Measurements from ENCODE around the gene FZD4.
"Not testable (repeated sequence)": the region's sequence is repeated elsewhere in the genome, so short reads cannot be mapped to it uniquely, and the experiment has no call there.

FZD4 gene

DNA sequence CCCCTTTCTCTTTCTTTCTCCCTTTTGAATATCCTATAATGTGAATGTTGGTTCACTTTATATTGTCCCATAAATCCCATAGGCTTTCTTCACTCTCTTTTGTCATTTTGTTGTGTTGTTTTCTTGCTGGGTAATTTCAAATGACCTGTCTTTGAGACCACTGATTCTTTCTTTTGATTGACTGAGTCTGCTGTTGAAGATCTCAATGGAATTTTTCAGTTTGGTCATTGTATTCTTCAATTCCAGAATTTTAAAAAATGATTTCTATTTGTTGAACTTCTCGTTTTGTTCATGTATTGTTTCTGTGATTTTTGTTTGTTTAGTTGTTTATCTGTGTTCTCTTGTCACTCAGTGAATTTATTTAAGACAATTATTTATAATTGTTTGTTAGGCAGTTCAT, 17.5 kb upstream of the FZD4 start:
- no peak for DNase-seq

DNA sequence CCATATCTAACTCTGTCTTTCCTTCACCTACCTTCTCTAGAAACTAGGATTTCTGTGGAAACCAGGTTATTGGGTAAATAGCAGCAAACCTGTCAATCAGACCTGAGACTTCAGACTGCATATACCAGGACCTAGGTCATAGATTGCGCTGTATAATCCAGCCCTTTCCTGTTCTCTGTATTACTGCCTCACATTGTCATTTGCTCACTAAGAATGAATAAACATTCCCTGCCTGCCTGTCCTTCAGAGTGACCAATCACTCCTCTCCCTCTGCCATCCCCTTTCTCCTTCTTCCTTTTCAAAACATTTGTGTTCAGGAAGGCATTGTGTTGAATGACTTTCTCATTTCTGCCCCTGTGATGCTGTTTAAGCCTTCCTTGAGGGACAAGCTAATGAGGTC, 14.1 kb upstream of the FZD4 start:
- no peak for DNase-seq

DNA sequence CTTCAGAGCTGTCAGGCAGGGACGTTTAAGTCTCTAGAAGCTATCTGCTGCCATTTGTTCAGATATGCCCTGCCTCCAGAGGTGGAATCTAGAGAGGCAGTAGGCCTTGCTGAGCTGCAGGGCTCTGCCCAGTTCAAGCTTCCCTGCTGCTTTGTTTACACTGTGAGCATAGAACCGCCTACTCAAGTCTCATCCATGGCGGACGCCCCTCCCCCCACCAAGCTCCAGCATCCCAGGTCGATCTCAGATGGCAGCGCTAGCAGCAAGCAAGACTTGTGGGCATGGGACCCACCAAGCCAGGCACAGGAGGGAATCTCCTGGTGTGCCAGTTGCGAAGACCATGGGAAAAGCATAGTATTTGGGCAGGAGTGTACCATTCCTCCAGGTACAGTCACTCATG, 12.4 kb upstream of the FZD4 start:
- not testable (repeated sequence) for DNase-seq

DNA sequence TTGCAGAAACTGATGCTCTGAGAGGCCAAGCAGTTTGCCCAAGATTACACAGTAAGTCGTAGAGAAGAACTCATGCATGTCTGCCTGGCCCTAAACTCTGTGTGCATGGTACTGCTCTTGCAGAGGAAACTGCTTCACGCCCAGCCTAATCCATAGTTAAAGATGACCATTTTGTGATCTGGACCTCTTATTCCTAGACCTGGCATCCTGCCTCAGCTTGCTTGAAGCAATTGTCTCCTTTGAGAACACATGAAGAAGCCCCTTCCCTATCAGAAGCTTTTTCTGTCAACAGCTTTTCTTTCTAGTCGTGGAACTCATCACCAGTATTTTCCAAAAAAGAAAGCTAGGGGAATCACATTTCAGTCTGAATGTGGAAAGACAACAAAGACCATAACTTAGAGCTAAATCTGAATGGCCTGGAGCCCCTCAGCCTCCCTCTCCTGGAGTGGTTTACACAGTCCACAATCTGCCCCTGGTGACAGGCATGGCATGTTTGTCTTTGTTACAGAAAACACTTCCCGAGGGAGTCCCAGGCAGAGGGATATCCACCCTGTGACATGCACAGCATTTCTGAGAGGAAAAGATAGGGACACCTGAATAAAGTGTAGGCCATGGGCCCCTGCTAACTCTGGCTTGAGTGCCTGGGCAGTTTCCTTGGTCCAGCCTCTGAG, 2.9 kb upstream of the FZD4 start:
- DNase-seq, result no peak

DNA sequence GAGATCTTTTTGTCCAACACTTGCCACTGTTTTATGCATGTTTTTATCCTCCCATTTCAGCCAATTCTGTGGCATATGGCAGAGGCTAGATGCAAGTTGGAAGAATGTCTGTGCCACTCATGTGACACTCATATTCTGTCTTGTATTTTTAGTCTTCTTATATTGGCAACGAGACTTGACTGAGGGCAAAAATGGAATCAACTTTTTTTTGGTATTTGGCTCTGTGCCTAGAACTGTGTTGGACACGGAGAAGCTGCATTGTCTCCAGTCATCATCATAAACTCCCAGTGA, 1.7 kb upstream of the FZD4 start:
- DNase-seq, result no peak

DNA sequence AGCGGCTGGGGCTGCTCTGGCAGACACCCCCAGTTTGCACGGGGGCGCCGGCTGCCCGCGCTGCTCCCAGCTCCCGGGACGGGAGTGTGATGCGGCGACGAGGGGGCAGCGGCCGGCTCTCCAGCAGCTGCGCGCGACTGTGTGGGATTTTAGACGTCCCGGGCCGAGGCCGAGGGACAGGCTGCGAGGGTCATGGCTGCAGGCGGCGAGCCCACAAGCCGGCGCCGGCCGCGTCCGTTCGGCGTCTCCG, 159 bp downstream of the FZD4 start:
- DNase-seq, result no peak

DNA sequence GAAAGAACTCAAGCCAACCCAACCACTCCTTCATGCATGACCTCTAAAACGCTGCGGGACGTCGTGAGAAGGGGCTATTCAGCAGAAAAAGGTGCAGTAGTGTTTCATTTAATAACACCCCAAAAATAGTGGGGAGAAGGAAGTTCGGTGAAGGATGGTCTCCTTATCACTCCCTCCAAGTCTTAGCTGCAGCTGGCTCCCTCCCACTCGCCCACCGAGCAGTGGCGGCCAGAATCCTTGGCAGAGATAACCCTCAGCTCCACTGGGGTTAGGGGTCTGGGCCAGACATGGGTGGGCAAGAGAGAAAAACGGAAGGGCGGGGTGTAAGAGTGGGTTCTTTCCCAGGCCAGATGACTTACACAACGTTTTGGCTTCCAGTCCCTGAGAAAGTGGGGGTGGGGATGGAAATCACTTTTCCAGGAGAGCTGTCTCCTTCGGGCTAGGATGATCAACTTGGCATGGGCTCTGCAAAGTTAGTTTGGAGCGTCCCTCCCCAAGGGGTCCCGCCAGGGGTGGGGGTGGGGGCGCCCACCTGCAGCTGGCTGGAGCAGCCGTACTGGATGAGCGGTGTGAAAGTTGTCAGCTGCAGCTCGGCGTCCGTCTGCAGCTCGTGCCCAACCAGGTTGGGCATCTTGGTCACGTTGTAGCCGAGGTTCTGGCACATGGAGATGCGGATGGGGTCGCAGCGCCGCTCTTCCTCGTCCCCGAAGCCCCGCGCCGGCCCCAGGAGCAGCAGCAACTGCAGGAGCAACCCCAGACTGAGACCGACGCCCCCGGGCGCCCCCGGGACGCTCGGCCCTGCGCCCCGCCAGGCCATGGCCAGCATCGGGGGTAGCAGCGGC, 705 bp downstream of the FZD4 start:
- no peak for DNase-seq

DNA sequence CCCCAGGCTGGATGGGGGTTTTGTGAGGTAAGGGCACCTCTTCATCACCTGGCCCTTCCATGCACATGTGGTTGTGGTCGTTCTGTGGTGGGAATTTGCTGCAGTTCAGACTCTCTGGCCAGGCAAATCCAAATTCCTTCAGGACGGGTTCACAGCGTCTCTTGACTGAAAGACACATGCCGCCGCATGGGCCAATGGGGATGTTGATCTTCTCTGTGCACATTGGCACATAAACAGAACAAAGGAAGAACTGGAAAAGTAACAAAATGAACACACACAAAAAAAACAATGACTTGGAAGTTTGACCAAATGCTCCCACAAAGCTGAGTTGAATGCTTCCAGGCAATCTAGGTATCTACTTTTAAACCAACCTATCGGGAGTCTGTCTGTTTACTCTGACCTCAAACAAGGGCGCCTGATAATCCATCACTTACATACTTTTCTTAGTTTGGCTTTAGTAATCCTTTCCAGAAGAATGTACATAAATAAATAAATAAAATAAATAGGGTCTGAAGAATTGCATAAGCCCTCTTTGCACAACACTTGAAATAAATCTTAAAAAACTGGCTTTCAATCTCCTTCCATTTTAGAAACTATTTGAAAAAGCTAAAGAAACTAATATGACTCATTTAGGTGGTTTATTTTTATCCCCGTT, 2.8 kb downstream of the FZD4 start:
- DNase-seq, result no peak

DNA sequence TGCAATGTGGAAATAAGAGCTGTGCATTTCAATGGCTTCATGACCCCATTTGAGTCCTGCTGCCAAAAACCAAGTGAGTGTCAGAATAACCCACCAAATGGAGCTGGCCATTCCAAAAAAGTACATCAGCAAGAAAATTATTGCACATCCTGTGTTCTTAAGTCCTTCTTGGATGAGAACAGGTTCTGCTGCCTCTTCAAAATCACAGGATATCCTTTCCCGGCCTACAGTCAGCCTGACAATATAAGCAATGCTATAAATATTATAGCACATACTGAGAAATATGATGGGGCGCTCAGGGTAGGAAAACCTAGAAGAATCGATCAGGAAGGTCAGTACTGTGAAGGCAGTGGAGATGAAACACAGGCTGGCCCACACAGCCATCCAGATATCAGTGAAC, 3.5 kb downstream of the FZD4 start:
- no peak for DNase-seq

DNA sequence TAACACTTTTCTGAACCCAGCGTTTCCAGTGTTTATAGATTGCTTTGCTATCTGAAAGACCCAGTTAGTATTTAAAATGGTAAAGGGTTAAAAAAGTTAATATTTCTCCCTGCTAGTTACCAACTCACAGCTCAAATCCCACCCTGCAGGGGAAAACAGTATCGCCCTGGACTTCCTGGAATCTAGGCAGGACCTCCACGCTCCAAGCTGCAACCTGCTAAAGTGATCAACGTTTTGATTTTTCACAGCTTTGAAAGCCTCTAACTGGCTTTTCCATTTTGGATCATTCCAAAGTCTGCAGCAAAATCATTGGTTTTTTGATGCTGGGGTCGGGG, 4.6 kb downstream of the FZD4 start:
- no peak for DNase-seq

DNA sequence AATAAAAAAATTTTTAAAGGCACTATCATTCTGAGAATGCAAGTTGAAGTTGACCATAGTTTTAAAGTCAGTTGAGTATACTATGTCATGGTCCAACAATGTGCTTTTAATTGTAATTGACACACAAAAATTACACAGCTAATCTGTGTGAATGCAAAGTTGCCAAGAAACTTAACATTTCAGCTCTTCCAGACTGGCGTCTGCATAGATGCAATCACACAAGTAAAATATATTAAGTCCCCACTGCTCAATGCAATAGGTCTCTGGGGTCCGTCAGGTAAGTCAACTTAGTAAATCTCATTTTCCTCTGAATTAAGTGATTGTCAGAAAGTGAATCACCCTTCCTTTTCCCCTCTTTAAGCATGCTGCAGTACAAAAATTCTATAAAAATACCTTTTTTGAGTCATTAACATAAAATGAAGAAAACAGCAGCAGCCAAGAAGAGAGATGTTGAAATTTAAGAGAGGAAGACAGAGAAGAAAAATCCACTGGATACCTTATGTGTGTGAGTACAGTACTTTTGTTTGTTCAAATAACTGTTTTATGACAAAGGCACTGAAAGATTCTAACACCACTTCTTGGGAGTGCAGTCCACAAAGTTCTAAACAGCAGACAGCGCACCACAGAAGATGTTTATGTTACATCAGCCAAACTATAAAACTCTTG, 5.1 kb downstream of the FZD4 start:
- DNase-seq, result no peak

DNA sequence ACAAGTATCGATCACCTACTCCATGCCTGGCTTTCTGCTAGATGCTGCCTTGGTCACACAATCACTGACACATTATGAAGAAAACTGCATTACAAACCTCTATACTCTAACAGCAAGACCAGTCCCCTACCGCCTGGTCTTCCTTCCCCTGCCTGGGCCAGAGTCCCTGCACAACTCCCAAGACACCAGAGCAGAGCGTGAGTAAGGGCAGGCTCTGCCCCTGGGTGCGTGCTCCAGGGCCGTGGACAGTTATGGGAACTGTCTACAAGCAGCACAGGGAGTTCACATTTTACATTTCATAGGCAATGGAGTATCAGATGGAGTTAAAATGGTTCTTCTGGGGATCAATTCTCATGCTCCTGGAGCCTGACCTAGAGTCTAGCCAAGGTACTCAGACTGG, 6.5 kb downstream of the FZD4 start:
- DNase-seq, result no peak

DNA sequence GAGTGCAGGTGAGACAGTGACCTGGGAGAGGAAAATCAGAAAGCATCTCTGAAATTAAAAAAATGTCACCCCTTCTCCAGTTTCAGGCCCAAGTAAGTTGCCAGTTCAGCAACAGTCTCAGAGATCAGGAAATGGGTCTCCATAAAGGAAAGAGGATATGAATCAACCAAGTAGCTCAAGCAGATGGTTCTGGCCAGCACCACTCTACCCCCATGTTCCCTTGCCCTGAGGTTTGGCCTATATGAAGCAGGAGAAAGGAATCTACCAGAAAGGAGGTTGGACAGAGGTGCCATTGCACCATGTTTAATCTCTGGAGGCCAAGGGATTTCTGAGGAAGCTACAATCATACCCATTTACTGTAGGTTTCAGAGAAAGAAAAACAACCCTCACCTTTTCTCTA, 7.7 kb downstream of the FZD4 start:
- DNase-seq, result no peak

DNA sequence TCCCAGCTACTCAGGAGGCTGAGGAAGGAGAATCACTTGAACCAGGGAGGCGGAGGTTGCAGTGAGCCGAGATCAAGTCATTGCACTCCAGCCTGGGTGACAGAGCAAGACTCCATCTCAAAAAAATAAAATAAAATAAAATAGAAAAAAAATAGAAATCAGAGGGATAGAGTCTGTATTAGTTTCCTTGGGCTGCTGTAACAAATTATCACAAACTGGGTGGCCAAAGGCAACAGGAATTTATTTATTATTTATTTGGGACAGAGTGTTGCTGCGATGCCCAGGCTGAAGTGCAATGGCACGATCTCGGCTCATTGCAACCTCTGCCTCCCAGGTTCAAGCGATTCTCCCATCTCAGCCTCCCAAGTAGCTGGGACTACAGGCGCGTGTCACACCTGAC, 11.7 kb downstream of the FZD4 start:
- not testable (repeated sequence) for DNase-seq

DNA sequence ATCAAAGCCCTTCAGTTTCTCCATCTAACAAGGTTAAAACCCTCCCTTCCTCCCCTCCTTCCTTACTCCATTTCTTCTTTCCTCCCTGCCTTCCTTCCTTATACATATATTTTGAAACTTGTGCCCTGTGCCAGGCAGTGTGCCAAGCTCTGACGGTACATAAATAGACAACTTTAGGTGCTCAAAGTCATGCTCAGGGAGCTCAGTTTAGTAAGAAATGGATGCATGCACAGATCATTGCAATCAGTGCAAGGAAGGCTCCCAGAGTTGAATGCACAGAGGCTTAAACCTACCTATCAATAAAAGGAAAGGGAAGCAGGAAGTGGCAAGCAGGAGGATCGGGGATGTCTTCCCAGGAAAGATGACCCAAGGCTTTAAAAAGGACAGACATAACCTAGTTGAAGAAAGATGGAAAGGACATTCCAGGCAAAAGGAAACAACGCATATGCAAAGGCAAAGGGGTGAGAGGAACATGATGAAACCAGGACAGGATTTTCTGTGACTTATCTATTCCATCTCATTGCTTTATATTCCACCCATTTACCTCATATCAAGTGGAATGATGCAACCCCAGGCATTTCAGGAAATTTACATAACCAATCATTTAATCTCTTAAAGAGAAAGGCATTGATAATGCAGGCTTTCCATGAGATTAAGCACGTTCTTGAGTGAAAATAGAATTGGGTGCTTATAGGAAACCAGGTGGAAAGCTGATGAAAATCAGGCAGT, 13.2 kb downstream of the FZD4 start:
- DNase-seq, result no peak

DNA sequence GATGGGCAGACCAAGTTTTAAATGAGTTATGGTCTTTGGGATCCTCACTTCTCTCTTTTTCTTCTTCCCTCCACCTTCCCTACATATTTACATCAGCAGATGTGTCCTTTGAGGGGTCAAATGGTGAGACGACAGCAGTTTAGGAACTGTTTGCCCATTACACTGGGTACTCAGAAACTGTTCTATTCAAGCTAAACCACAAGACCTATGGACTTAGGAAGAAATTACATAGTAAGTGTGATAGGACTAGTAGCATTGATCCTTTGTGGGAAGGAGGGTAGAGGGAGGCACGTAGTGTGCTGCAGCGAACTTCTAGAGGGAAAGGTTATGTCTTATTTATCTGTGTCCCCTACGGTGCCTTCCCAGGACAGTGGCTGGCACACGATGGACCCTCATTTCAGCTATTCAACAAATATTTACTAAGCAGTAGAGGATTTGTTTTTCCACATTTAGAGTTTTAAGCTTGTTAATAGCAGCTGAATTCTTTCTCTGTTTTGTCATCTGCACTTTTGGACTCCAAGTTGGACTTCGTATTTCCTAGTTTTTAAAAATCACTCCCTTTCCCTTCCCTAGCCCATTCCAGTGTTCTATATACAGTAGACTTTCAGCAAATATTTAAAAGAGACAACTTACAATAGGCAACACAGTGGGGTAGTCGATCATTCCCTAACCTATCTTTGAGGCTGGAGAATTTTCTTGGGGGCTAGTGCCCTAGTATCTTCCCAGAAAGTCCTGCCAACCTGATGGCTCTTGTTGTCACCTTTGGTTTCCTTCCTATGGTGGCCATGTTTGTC, 13.9 kb downstream of the FZD4 start:
- DNase-seq, result no peak

DNA sequence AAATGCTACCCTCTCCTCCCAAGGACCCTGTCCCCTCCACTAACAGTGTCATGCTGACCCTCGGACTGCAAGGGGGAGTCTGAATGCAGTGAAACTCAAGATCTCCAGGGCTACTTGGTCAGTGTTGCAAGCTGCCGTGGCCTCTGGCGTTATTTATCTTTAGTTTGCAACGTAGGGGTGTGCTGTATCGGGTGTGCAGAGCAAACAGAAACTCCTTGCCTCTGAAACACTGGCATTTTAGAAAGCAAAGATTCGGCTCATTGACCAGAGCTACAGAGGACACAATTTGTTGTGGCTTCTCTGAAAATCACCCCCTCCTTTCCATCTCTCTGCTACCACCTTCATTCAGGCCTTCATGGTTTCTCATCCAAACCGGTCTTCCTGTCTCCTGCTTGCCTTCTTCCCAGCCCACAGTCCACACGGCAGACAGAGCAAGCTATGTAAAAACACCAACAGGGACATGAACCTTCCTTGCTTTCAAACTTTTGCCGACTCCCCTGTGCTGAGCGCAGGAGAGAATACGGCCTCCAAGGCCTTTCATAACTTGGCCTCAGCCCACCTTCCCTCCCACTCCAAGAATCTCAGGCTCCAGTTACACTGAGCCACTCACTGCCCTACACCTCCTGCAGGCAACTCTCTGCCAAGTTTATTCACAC, 14.9 kb downstream of the FZD4 start:
- no peak for DNase-seq

DNA sequence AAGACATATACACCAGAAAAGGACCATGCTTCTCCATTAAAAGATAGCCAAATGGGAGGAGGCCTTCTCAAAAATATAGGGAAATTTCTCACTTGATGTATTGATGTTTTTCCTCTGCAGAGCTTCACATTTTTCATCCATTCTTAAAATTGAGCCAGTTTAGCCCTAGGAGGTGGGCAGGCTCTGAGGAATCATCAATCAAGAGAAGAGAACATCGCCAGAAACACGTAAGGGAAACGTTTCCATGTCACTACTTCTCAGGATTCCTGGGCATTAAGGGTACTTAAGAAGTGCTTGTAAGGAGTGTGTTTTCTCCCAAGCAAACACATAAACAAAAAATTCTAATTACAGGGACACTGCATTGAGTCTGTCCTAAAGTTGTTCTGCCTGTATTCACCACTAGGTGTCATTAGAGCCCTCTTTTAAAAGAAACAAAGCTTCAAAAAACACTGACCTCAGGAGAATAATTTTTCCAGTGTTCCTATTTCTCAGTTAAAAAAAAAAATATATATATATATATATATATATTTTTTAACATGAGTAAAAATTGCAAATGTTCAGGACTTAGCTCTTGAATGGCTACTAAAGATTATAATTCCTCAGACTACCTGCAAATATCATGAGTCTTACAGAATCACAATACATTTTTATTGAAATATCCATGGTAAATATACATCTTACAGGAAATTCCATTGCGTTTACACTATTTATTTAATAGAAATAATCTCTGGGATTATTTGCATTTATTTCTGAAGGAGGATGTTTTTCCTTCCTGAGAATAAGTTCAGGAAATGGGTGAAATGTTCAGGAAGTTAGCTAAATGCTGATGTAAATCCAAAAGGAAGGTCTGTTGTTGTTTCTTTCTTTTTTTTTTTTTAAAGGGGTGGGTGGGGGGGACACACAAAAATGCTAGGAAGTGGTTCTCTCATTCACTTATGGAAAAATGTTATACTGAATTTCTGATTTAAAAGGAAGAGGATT, 16.0 kb downstream of the FZD4 start:
- DNase-seq, result no peak

DNA sequence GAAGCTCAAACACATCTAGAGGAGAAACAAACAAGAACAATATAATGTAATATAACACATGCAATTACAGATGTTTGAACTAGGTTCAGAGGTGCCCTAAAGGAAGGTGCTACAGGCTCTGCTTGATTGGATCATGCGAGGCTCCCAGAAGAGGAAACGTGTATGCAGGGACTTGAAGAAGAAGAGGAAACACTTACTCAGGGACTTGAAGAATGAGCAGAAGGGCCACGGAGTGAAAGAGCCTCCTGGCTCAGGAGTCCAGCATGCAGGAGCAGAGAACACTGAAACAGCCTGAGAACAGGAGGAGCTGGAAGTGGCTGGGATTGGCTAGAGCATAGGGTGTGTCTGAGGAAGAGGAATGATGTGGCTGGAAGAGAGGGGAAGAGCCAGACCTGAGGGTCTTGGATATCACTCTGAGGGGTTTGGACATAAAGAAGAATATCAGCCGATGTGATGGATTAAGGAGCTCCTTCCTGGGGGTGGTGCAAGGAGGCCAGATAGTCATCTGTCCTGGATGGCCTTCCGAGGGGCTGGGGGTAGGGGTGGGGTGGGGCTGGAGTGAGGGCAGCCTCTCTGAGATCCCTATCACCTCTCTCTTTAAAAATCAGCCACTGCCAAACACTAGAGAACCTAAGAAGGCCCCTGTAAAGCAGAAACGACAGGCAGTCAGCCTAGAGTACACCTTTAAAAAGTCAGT, 16.8 kb downstream of the FZD4 start:
- DNase-seq, result no peak

DNA sequence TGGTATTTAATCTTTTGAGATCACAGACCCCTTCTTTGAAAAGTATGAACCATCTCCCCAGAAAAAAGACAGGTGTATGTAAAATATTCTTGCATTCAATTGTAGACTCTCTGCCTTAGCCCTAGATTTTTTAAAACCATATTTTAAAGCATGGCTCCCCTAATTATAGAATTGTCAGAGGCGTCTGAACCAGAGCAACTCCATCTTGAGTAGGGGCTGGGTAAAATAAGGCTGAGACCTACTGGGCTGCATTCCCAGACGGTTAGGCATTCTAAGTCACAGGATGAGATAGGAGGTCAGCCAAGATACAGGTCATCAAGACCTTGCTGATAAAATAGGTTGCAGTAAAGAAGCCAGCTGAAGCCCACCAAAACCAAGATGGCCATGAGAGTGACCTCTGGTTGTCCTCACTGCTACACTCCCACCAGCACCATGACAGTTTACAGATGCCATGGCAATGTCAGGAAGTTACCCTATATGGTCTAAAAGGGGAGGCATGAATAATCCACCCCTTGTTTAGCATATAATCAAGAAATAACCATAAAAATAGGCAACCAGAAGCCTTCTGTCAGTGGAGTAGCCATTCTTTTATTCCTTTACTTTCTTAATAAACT, 17.9 kb downstream of the FZD4 start:
- not testable (repeated sequence) for DNase-seq

All from GF-D8 (cell line).